T47D (cell line): ENCODE measurements around the gene SLC39A2.

ENCODE experiments used
- DNase-seq, 2 experiments: peaks; one replicate each; pipeline versions ENCODE4 v3.0.0 to v3.0.0-alpha.2; 2011 to 2012; ENCODE audit warnings: low read depth in 1 of 2, low spot score in 1 of 2
- JUND ChIP-seq: IDR thresholded peaks from 2 replicates; pipeline ENCODE4 v1.6.1; 2012; ENCODE audit warnings: low read depth
- in situ Hi-C: cut with HindIII; loops from 2 replicates; pipeline ENCODE4 v1.10.0; 2016; ENCODE audit warnings: low sequenced_read_pairs, low pct_unique_long_range_greater_than_20kb

Gene SLC39A2

DNA sequence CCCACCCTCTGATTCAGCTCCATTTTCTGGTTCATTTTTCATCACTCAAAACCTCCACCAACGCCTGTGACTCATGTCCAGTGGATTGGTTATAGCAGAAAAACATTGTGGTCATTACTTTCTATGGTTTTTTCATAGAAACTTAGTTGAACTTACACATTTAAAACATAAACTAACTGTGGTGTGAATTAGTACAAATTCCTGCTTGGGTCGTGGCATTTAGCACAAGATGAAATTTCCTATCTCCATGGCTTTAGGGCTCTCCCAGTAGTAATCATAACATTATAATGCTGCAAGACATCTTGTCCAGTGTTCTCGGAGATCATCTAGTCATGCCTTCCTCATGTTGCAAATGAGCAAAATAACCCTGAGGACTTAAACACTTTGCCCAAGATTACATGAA lies 50.2 kb downstream of the SLC39A2 start:
- TF ChIP-seq JUND: no peak
- DNase-seq: no peak
- in situ Hi-C loops: no loop called here

DNA sequence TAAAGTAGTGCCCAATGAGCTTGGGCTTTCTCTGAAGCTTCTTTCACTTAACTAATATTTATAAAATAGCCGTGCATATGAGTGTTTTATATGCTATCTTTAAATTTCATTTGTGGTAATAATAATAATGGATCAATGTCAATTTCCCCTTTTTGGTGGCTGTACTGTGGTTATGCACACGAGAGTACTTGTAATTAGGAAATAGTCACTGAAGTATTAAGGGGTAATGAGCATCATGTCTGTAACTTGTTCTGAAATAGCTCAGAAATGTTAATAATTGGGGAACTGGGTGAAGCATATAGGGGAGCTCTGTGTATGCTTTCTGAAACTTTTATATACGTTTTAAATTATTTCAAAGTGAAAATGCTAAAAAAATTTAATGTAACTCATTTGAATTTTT lies 51.5 kb downstream of the SLC39A2 start:
- in situ Hi-C loops: no loop called here
- no peak for TF ChIP-seq JUND
- DNase-seq: no peak
